ENCODE measurements around the gene SETD5.
A peak's percentile ranks its signal among the peaks of the same experiment; 100 is the strongest.

The SETD5 gene

DNA sequence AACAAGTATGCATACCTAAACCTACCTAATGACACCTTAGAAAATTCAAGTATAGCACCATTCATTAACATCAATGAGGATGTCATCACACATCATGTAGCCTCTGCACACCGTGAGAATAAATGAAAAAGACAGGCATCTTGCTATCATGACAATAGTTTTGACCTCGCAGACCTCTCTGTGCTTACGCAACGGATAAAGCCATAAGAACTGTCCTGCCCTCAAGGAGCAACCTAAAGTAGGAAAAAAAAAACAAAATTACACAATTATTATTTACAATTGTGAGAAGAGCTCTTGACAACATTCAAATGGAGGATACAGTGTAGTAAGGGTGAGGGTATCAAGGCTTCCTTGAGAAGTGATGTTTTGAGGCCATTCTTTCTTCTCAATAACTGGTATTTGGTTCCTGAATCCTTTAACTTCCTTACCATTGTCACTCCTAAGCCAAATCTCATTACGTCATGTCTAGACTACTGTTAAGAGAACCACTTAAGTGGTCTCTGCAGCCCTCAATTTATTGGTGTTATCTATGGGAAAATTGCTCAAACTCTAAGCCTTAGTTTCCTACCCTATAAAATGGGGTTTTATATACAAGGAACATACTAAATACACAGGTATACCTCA is 7.0 kb upstream of the SETD5 start:
- Mint-ChIP-seq H3K27ac (no peak overlapping the region), H3K36me3 (ENCODE audit: low read depth) (peaks cover 70% of the 10 kb centered on the region), H3K27me3 (ENCODE audit: low read depth, poor library complexity) (no peaks in the 10 kb centered on the region), H3K9me3 (no peaks in the 10 kb centered on the region), H3K4me1 (peaks cover 26% of the 10 kb centered on the region), H3K4me3 (no peak overlapping the region)
- TF ChIP-seq, protein P1, sequence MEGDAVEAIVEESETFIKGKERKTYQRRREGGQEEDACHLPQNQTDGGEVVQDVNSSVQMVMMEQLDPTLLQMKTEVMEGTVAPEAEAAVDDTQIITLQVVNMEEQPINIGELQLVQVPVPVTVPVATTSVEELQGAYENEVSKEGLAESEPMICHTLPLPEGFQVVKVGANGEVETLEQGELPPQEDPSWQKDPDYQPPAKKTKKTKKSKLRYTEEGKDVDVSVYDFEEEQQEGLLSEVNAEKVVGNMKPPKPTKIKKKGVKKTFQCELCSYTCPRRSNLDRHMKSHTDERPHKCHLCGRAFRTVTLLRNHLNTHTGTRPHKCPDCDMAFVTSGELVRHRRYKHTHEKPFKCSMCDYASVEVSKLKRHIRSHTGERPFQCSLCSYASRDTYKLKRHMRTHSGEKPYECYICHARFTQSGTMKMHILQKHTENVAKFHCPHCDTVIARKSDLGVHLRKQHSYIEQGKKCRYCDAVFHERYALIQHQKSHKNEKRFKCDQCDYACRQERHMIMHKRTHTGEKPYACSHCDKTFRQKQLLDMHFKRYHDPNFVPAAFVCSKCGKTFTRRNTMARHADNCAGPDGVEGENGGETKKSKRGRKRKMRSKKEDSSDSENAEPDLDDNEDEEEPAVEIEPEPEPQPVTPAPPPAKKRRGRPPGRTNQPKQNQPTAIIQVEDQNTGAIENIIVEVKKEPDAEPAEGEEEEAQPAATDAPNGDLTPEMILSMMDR (IDR thresholded peaks at IDR 0.05), result no peak
- DNase-seq, result no peak

DNA sequence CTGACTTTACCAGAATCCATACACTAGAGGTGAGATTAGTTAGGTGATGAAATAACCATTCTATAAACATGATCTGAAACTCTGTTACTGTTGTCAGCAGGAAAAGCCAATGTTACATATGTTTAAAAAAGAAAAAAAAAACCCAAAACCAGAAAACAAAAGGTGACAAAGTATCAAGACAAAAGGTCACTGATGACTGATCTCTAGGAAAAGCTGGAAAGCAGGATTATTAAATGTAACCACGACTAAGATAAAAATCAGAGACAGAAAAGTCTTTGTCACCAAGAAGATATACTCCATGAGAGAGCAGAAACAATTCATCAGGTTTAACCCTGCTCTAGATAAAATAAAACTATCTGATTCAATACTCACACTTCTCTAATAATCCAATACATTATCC is 5.4 kb upstream of the SETD5 start:
- Mint-ChIP-seq H3K27me3 (ENCODE audit: low read depth, poor library complexity) (no peaks in the 10 kb centered on the region), H3K36me3 (ENCODE audit: low read depth) (peaks cover 56% of the 10 kb centered on the region), H3K27ac (peak overlapping the region; percentile 34), H3K4me1 (peaks cover 35% of the 10 kb centered on the region), H3K9me3 (no peaks in the 10 kb centered on the region), H3K4me3 (no peak overlapping the region)
- TF ChIP-seq, protein P1 (IDR thresholded peaks at IDR 0.05), result no peak
- DNase-seq, result no peak

DNA sequence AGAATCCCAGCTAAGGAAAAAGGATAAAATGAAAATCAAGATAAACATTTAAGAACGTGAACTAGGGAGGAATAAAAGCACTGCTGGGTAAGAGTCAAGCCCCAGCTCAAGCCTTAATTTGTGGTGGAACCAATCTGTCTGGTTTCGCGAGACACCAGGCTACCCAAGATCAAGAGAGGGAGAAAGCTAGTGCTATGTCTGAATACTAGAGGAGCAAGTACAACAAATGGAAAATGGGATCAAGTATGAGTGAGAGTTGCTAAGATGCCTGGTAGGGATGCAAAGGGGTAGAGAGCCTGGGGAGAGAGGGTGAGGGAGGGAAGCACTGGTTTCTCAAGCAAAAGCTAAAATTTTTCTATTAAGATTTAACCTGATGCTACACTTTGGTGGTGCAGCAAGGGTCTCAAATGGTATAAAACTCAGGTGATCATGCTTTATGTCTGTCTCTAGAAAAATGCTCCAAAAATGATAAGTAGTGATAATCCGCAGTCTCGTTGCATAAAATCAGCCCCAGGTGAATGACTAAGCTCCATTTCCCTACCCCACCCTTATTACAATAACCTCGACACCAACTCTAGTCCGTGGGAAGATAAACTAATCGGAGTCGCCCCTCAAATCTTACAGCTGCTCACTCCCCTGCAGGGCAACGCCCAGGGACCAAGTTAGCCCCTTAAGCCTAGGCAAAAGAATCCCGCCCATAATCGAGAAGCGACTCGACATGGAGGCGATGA is 1.7 kb upstream of the SETD5 start:
- no peaks in the 10 kb centered on the region for H3K9me3 Mint-ChIP-seq
- no peaks in the 10 kb centered on the region for H3K27me3 Mint-ChIP-seq (ENCODE audit: low read depth, poor library complexity)
- peak overlapping the region; percentile 94 for H3K4me3 Mint-ChIP-seq
- H3K27ac Mint-ChIP-seq, result peak overlapping the region; percentile 98
- peaks cover 54% of the 10 kb centered on the region for H3K4me1 Mint-ChIP-seq
- no peak for DNase-seq
- peaks cover 32% of the 10 kb centered on the region for H3K36me3 Mint-ChIP-seq (ENCODE audit: low read depth)
- TF ChIP-seq, protein P1 (IDR thresholded peaks at IDR 0.05), result no peak

DNA sequence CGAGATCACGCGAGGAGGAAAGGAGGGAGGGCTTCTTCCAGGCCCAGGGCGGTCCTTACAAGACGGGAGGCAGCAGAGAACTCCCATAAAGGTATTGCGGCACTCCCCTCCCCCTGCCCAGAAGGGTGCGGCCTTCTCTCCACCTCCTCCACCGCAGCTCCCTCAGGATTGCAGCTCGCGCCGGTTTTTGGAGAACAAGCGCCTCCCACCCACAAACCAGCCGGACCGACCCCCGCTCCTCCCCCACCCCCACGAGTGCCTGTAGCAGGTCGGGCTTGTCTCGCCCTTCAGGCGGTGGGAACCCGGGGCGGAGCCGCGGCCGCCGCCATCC is 1.1 kb upstream of the SETD5 start:
- Mint-ChIP-seq H3K9me3 (no peaks in the 10 kb centered on the region), H3K36me3 (ENCODE audit: low read depth) (peaks cover 26% of the 10 kb centered on the region), H3K4me1 (peaks cover 60% of the 10 kb centered on the region), H3K4me3 (peak overlapping the region; percentile 94), H3K27ac (peak overlapping the region; percentile 98), H3K27me3 (ENCODE audit: low read depth, poor library complexity) (no peaks in the 10 kb centered on the region)
- no peak for DNase-seq
- TF ChIP-seq, protein P1 (IDR thresholded peaks at IDR 0.05), result no peak

DNA sequence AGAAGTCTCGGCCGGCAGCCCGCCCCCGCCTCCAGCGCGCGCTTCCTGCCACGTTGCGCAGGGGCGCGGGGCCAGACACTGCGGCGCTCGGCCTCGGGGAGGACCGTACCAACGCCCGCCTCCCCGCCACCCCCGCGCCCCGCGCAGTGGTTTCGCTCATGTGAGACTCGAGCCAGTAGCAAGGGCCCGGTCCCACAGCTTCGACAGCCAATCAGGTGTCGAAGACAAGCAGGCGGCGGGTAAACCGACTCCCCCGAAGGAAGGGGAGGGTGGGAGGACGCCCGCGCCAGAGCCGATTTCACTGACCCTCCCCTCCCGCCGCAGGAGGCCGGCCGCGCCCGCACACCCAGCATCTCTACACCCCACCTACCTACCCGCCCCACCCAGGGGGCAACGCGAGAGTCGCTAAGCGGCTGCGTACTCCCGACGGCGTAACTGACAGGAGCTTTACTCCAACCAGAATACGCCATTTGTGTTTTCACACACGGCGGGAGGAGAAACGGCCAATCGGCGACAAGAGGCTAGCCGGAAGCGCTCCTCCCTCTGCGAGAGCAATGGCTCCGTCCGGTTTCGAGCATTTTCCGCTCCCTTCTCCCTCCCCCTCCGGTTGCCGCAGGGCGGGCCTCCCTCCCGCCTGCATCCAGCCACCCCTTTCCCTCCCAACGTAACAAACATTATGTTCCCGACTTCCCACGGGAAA is 633 bp upstream of the SETD5 start:
- TF ChIP-seq, protein P1 (IDR thresholded peaks at IDR 0.05), result no peak
- peak overlapping the region; percentile 100 for H3K27ac Mint-ChIP-seq
- peak overlapping the region; percentile 94 for H3K4me3 Mint-ChIP-seq
- H3K4me1 Mint-ChIP-seq, result peaks cover 65% of the 10 kb centered on the region
- DNase-seq, result peak; percentile 99
- no peaks in the 10 kb centered on the region for H3K27me3 Mint-ChIP-seq (ENCODE audit: low read depth, poor library complexity)
- H3K36me3 Mint-ChIP-seq (ENCODE audit: low read depth), result peaks cover 21% of the 10 kb centered on the region
- no peaks in the 10 kb centered on the region for H3K9me3 Mint-ChIP-seq

Measured in nephron progenitor cell (in vitro differentiated cells).